Testis (tissue), 3 donors: Measurements from ENCODE around the gene FARS2. TPM values are rescaled to one million over a fixed set of nuclear protein-coding genes. Genes with fewer than 3 reads are reported as not detected.

Source experiments
- DNase-seq: peaks from one replicate; pipeline ENCODE4 v3.0.0-alpha.2; 2019
- H3K27ac ChIP-seq, 2 donors: fragments of 200-600 bp; sonication (generic); one replicate each; pipeline ENCODE4 v1.5.1; 2019
- H3K27me3 ChIP-seq: fragments of 200-600 bp; sonication (generic); one replicate; pipeline ENCODE4 v1.5.1; 2019
- H3K36me3 ChIP-seq: fragments of 200-600 bp; sonication (generic); one replicate; pipeline ENCODE4 v1.5.1; 2017; ENCODE audit warnings: low read depth; ENCODE audit errors: missing control alignments
- H3K4me1 ChIP-seq: fragments of 200-600 bp; sonication (generic); one replicate; pipeline ENCODE4 v1.5.1; 2019
- H3K4me3 ChIP-seq, 2 donors: fragments of 200-600 bp; sonication (generic); one replicate each; pipeline ENCODE4 v1.5.1; 2017 to 2019
- H3K9me3 ChIP-seq: fragments of 200-600 bp; sonication (generic); one replicate; pipeline ENCODE4 v1.5.1; 2017
- POLR2A ChIP-seq: fragments of 450-650 bp; IDR thresholded peaks from one replicate; pipeline ENCODE4 v1.6.1; 2017; ENCODE audit warnings: antibody characterized with exemption, mild to moderate bottlenecking, moderate library complexity
- WGBS, 2 donors: methylation state at CpG; one replicate each; pipeline ENCODE4 v1.1.5; 2018; 5-methylcytosine and 5-hydroxymethylcytosine counted together
- intact Hi-C: fragments of 100-400 bp; cut with DNase I; formaldehyde crosslinking; loops from one replicate; pipeline ENCODE4 v1.15.1; 2023; ENCODE audit warnings: low total_unique reads
- polyA plus RNA-seq: library from polyadenylated mRNA; stranded (reverse); fragments of 350-450 nt; fragmentation: Illumina TruSeq; extraction: RNeasy Lipid Tissue Mini Kit (QIAGEN cat#74804); gene quantifications from one replicate; pipeline ENCODE4 v1.2.3, GENCODE V29; 2014; ENCODE audit warnings: low read depth, low replicate concordance; ENCODE audit not compliant: insufficient read depth
- total RNA-seq, 2 donors: library from RNA; depleted of rRNA; stranded (reverse); fragments of >200 nt; gene quantifications; one replicate each; pipeline ENCODE4 v1.2.3, GENCODE V29; 2016
- TF ChIP-seq, protein P1 (sequence below), 3 experiments: fragments of 450-650 bp in 2 of 3; fragments of 200-600 bp in 1 of 3; sonication (generic) in 1 of 3; IDR thresholded peaks; one replicate each; pipeline ENCODE4 v1.5.1; 2016 to 2019; ENCODE audit warnings: antibody characterized with exemption in 3 of 3, mild to moderate bottlenecking in 2 of 3, moderate library complexity in 1 of 3

FARS2 gene
- total and polyA plus RNA-seq, 3 donors from 2014 or later = 15.4 to 26.8 (median 22.1) TPM

DNA sequence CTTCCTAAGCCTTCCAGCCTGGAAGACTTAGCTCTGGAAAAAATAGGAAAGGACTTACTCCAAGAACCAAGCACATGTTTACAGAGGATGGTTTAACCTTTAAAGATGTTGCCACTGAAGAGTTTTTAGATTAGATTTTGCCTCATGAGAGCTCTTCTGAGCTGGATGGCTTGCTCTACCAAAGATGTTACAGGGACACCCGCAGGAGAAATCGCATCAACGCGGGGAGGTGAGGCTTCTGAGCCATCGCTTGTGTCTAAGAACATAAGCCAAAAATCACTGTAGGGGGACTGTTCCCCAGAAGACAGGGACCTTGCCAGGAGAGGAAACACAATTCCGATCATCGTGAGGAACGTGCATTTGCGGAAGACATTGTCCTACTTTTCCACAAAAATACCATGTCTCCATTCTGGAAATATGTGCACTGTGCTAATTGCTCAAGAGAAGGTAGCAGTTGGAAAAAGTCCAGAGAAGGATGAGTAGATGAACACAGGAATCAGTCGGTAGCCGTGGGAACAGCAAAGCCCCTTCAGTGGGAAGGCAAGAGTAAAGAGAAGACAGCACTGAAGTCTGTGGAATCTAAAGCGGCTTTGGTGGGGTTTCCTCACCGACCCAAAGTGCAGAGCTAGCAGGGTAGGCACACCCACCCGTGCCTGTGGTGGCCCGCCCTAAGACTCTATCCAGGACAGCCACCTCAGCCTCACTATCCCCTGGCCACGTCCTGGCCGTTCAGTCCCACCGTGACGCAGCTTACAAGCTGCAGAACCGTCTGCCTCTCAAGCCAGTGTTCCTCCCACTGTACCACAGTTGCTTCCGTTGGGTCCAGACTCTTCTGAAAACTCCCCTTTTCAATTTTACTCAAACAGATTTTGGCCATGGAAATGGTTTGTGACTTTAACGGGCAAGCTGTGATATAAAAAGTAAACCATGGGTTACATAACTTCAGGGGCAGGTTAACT is 410.6 kb downstream of the FARS2 start:
- 87 to 89% methylated on average over 22 of the region's 22 CpGs for WGBS, 2 donors
- Histone ChIP-seq H3K4me1 (no peaks in the 10 kb centered on the region), H3K36me3 (no peaks in the 10 kb centered on the region), H3K27ac (no peak overlapping the region), H3K9me3 (no peaks in the 10 kb centered on the region), H3K27me3 (no peaks in the 10 kb centered on the region), H3K4me3 (no peak overlapping the region)
- intact Hi-C loops = no loop called here
- TF ChIP-seq, protein P1, sequence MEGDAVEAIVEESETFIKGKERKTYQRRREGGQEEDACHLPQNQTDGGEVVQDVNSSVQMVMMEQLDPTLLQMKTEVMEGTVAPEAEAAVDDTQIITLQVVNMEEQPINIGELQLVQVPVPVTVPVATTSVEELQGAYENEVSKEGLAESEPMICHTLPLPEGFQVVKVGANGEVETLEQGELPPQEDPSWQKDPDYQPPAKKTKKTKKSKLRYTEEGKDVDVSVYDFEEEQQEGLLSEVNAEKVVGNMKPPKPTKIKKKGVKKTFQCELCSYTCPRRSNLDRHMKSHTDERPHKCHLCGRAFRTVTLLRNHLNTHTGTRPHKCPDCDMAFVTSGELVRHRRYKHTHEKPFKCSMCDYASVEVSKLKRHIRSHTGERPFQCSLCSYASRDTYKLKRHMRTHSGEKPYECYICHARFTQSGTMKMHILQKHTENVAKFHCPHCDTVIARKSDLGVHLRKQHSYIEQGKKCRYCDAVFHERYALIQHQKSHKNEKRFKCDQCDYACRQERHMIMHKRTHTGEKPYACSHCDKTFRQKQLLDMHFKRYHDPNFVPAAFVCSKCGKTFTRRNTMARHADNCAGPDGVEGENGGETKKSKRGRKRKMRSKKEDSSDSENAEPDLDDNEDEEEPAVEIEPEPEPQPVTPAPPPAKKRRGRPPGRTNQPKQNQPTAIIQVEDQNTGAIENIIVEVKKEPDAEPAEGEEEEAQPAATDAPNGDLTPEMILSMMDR (IDR thresholded peaks at IDR 0.05) = no peak
- no peak for TF ChIP-seq POLR2A
- no peak for DNase-seq

DNA sequence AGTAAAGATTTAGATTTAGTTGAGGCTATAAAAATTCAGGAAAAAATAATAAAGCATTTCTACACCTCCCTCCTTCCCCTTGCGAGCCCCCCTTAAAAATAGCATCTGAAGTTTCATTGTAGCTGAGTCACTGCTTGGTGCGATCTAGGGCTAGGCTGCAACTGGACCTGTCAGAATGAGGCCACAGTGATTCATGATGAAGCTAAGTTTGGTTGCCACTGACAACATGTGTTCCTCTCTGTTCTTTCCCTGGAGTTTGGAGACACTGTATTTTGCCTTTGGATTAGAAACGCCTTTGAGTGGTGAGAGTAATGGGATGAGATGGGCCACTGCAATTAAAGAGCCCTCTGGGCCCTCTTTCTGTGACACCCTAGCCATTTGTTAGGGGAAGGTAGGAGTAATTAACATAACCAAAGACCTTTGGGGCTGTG is 411.3 kb downstream of the FARS2 start:
- Histone ChIP-seq H3K27ac (no peak overlapping the region), H3K36me3 (no peaks in the 10 kb centered on the region), H3K27me3 (no peaks in the 10 kb centered on the region), H3K9me3 (no peaks in the 10 kb centered on the region), H3K4me1 (no peaks in the 10 kb centered on the region), H3K4me3 (no peak overlapping the region)
- no peak for DNase-seq
- intact Hi-C loops = no loop called here
- TF ChIP-seq, protein P1 (IDR thresholded peaks at IDR 0.05) = no peak
- TF ChIP-seq POLR2A = no peak
- WGBS, 2 donors = 60 to 82% methylated on average over 3 of the region's 3 CpGs

DNA sequence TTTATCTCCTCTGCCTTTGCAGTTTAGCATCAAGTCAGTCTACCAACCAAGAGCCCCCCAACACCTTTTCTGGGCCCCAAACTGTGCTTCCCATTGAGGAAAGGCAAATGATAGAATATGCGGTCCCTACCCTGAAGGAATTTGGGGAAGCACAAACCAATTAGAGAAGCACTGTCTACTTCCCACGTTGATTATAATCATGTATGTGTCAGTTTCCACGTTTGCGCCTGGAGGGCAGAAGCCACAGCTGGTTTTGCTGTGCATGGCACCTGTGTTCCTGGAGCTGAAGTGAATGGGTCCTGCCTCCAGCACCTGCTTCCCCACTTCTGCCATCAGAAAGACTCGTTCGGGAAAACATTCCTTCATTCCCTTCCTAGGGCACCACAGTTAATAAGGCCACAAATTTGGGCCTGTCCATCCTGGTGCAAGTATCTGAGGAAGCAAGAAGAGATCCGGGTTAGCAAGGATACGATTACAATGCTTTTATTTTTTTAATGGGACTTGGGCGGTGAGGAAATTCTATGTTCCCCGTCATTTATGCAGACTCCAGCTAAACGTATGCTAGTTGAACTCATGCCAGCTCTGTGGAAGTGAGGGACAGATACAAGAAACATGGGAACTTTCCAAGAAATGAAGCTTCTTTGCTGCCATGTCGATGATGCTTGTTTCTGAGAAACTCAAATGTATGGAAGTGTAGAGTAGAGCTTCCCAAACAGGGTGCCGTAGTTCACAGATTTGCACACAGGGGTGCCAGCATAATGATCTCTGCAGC is 411.9 kb downstream of the FARS2 start:
- no peaks in the 10 kb centered on the region for H3K9me3 ChIP-seq
- H3K27me3 ChIP-seq = no peaks in the 10 kb centered on the region
- no peaks in the 10 kb centered on the region for H3K36me3 ChIP-seq
- intact Hi-C loops = no loop called here
- DNase-seq = no peak
- no peak overlapping the region for H3K4me3 ChIP-seq
- no peak overlapping the region for H3K27ac ChIP-seq
- TF ChIP-seq, protein P1 (IDR thresholded peaks at IDR 0.05) = no peak
- no peak for TF ChIP-seq POLR2A
- H3K4me1 ChIP-seq = no peaks in the 10 kb centered on the region
- WGBS, 2 donors = 82 to 86% methylated on average over 13 of the region's 13 CpGs

DNA sequence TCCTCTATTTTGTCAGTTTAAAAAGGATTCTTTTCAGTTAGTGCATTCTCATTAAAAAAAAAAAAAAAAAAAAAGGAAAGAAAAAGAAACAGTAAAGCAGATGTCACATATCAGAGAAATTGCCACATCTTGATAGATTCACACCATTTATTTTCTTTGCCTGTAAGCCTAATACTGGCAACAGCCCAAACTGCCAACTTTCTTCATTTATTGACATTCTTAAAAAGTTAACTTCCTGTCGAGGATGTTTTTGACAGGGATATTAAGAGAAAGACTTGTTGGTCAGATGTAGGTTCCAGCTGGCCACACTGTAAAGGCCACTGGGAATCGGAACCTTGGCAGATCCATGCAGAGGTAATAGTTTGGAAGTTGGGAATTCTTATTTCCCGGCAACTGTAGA is 412.8 kb downstream of the FARS2 start:
- intact Hi-C loops = no loop called here
- no peaks in the 10 kb centered on the region for H3K4me1 ChIP-seq
- H3K4me3 ChIP-seq = no peak overlapping the region
- H3K36me3 ChIP-seq = no peaks in the 10 kb centered on the region
- no peaks in the 10 kb centered on the region for H3K9me3 ChIP-seq
- no peaks in the 10 kb centered on the region for H3K27me3 ChIP-seq
- 82 to 87% methylated on average over 3 of the region's 3 CpGs for WGBS, 2 donors
- no peak for DNase-seq
- TF ChIP-seq, protein P1 (IDR thresholded peaks at IDR 0.05) = no peak
- TF ChIP-seq POLR2A = no peak
- no peak overlapping the region for H3K27ac ChIP-seq
